Type B pancreatic cell (in vitro differentiated cells): ENCODE data around the gene KRTAP4-9. TPM values are rescaled to one million over a fixed set of nuclear protein-coding genes. Genes with fewer than 3 reads are reported as not detected.

ENCODE experiments used
- DNase-seq: peaks from one replicate; pipeline ENCODE4 v3.0.0; 2021; ENCODE audit warnings: mixed read lengths; ENCODE audit not compliant: unreplicated experiment; ENCODE audit errors: extremely low spot score
- H3K27ac Mint-ChIP-seq: 2 replicates; pipeline ENCODE4 v1.8.0; 2021; ENCODE audit warnings: mild to moderate bottlenecking, mixed read lengths
- H3K27me3 Mint-ChIP-seq: 2 replicates; pipeline ENCODE4 v1.8.0; 2021; ENCODE audit warnings: mixed read lengths
- H3K36me3 Mint-ChIP-seq: 2 replicates; pipeline ENCODE4 v1.8.0; 2021; ENCODE audit warnings: mixed read lengths
- H3K4me1 Mint-ChIP-seq: one replicate; pipeline ENCODE4 v1.8.0; 2021; ENCODE audit warnings: mixed read lengths; ENCODE audit not compliant: unreplicated experiment
- H3K4me3 Mint-ChIP-seq: 2 replicates; pipeline ENCODE4 v1.8.0; 2021; ENCODE audit warnings: mild to moderate bottlenecking, mixed read lengths
- H3K9me3 Mint-ChIP-seq: 2 replicates; pipeline ENCODE4 v1.8.0; 2021; ENCODE audit warnings: mixed read lengths
- CTCF ChIP-seq: fragments of 200-600 bp; sonication (generic); conservative IDR thresholded peaks from 2 replicates; pipeline ENCODE4 v1.5.0; 2021; ENCODE audit warnings: antibody characterized with exemption, mild to moderate bottlenecking
- total RNA-seq: library from RNA; stranded (reverse); gene quantifications from 2 replicates; pipeline ENCODE4 v1.2.1, GENCODE V29; 2021; ENCODE audit warnings: low replicate concordance

KRTAP4-9 gene
- total RNA-seq, 1 donor from 2014 or later, result not detected

- TF ChIP-seq CTCF, result no peak
- H3K27me3 Mint-ChIP-seq, result peaks cover 3% of the 10 kb centered on the region
- no peak overlapping the region for H3K27ac Mint-ChIP-seq
These were observed 48.7 kb downstream of the KRTAP4-9 start for GRCh38 chr17:41153856-41154255.

More at GRCh38 chr17:41153856-41154255, 48.7 kb downstream of the KRTAP4-9 start:
- DNase-seq, result no peak
- Mint-ChIP-seq H3K9me3 (no peaks in the 10 kb centered on the region), H3K4me1 (no peaks in the 10 kb centered on the region), H3K4me3 (no peak overlapping the region), H3K36me3 (no peaks in the 10 kb centered on the region)

Other genes with a start within 250 kb of the KRTAP4-9 start
- not detected in 2 replicates for gene KRT12, start 238.2 kb upstream of the KRTAP4-9 start, total RNA-seq
- 13.0 and 41.9 TPM in 2 replicates for gene KRT20, start 220.1 kb upstream of the KRTAP4-9 start, total RNA-seq
- gene KRT23, start 167.7 kb upstream of the KRTAP4-9 start, total RNA-seq, result 49.7 and 464 TPM in 2 replicates
- gene KRT39, start 138.4 kb upstream of the KRTAP4-9 start, total RNA-seq, result 0.70 and 1.0 TPM in 2 replicates
- gene KRT40, start 121.1 kb upstream of the KRTAP4-9 start, total RNA-seq, result 2.3 and 5.5 TPM in 2 replicates
- not detected in 2 replicates for gene KRTAP3-3, start 111.2 kb upstream of the KRTAP4-9 start, total RNA-seq
- gene KRTAP3-2, start 105.5 kb upstream of the KRTAP4-9 start, total RNA-seq, result not detected in 2 replicates
- gene KRTAP3-1, start 96.3 kb upstream of the KRTAP4-9 start, total RNA-seq, result 1.7 TPM in 1 of 2 replicates, not detected in the other
- not detected in 2 replicates for gene KRTAP1-5, start 78.2 kb upstream of the KRTAP4-9 start, total RNA-seq
- not detected in 2 replicates for gene KRTAP1-4, start 75.2 kb upstream of the KRTAP4-9 start, total RNA-seq
- not detected in 2 replicates for gene KRTAP1-3, start 70.5 kb upstream of the KRTAP4-9 start, total RNA-seq
- gene KRTAP1-1, start 63.9 kb upstream of the KRTAP4-9 start, total RNA-seq, result not detected in 2 replicates
- gene KRTAP2-1, start 58.1 kb upstream of the KRTAP4-9 start, total RNA-seq, result not detected in 2 replicates
- not detected in 2 replicates for gene KRTAP2-2, start 50.2 kb upstream of the KRTAP4-9 start, total RNA-seq
- 0.98 TPM in 1 of 2 replicates, not detected in the other for gene KRTAP2-3, start 45.3 kb upstream of the KRTAP4-9 start, total RNA-seq
- gene KRTAP2-4, start 39.5 kb upstream of the KRTAP4-9 start, total RNA-seq, result not detected in 2 replicates
- not detected in 2 replicates for gene KRTAP4-7, start 21.2 kb upstream of the KRTAP4-9 start, total RNA-seq
- not detected in 2 replicates for gene KRTAP4-8, start 7.2 kb upstream of the KRTAP4-9 start, total RNA-seq
- not detected in 2 replicates for gene KRTAP4-16, start 3.2 kb upstream of the KRTAP4-9 start, total RNA-seq
- not detected in 2 replicates for gene KRTAP4-11, start 13.0 kb downstream of the KRTAP4-9 start, total RNA-seq
- gene KRTAP4-12, start 18.8 kb downstream of the KRTAP4-9 start, total RNA-seq, result not detected in 2 replicates
- not detected in 2 replicates for gene KRTAP4-6, start 35.2 kb downstream of the KRTAP4-9 start, total RNA-seq
- not detected in 2 replicates for gene KRTAP4-5, start 44.4 kb downstream of the KRTAP4-9 start, total RNA-seq
- not detected in 2 replicates for gene KRTAP4-4, start 55.4 kb downstream of the KRTAP4-9 start, total RNA-seq
- gene KRTAP4-3, start 62.8 kb downstream of the KRTAP4-9 start, total RNA-seq, result not detected in 2 replicates
- not detected in 2 replicates for gene KRTAP4-2, start 72.8 kb downstream of the KRTAP4-9 start, total RNA-seq
- gene KRTAP4-1, start 79.5 kb downstream of the KRTAP4-9 start, total RNA-seq, result not detected in 2 replicates
- not detected in 2 replicates for gene KRTAP9-1, start 84.5 kb downstream of the KRTAP4-9 start, total RNA-seq
- not detected in 2 replicates for gene KRTAP9-2, start 121.3 kb downstream of the KRTAP4-9 start, total RNA-seq
- not detected in 2 replicates for gene KRTAP9-3, start 127.1 kb downstream of the KRTAP4-9 start, total RNA-seq
- gene KRTAP9-8, start 132.6 kb downstream of the KRTAP4-9 start, total RNA-seq, result not detected in 2 replicates
- gene KRTAP9-4, start 144.3 kb downstream of the KRTAP4-9 start, total RNA-seq, result not detected in 2 replicates
- not detected in 2 replicates for gene KRTAP9-9, start 150.0 kb downstream of the KRTAP4-9 start, total RNA-seq
- gene KRTAP9-6, start 160.0 kb downstream of the KRTAP4-9 start, total RNA-seq, result not detected in 2 replicates
- gene KRTAP9-7, start 170.3 kb downstream of the KRTAP4-9 start, total RNA-seq, result not detected in 2 replicates
- not detected in 2 replicates for gene KRTAP29-1, start 197.5 kb downstream of the KRTAP4-9 start, total RNA-seq
- not detected in 2 replicates for gene KRTAP16-1, start 203.9 kb downstream of the KRTAP4-9 start, total RNA-seq
- not detected in 2 replicates for gene KRTAP17-1, start 210.3 kb downstream of the KRTAP4-9 start, total RNA-seq
- 0.24 and 1.9 TPM in 2 replicates for gene KRT33A, start 245.4 kb downstream of the KRTAP4-9 start, total RNA-seq